BLaER1 treated with 17β-estradiol and CSF1 and Interleukin-3, amounts not matched to agents 10 nM and 100 nM (cell line): ENCODE results near the gene AKT2.

Source experiments
- H3K27ac ChIP-seq, 11 experiments: shearing (Covaris generic); formaldehyde crosslinking; 2 replicates each; pipeline ENCODE4 v1.8.1; 2022
- H3K27me3 ChIP-seq, 11 experiments: shearing (Covaris generic); formaldehyde crosslinking; 2 replicates each; pipeline ENCODE4 v1.8.1; 2022
- H3K36me3 ChIP-seq, 11 experiments: shearing (Covaris generic); formaldehyde crosslinking; 2 replicates each; pipeline ENCODE4 v1.8.1; 2022
- H3K4me1 ChIP-seq, 10 experiments: shearing (Covaris generic); formaldehyde crosslinking; 2 replicates each; pipeline ENCODE4 v1.8.1; 2022
- H3K4me2 ChIP-seq, 11 experiments: shearing (Covaris generic); formaldehyde crosslinking; 2 replicates each; pipeline ENCODE4 v1.8.1; 2022
- H3K4me3 ChIP-seq, 10 experiments: shearing (Covaris generic); formaldehyde crosslinking; 2 replicates each; pipeline ENCODE4 v1.8.1; 2022
- H3K9ac ChIP-seq, 11 experiments: shearing (Covaris generic); formaldehyde crosslinking; 2 replicates each; pipeline ENCODE4 v1.8.1; 2022
- H3K9me3 ChIP-seq, 11 experiments: shearing (Covaris generic); formaldehyde crosslinking; replicated peaks in 1 of 11; 2 replicates each; pipeline ENCODE4 v1.8.1; 2022
- H4K20me1 ChIP-seq, 11 experiments: shearing (Covaris generic); formaldehyde crosslinking; 2 replicates each; pipeline ENCODE4 v1.8.1; 2022
- Cebpa-rat ChIP-seq, 11 experiments: shearing (Covaris generic); IDR thresholded peaks; 2 replicates each; pipeline ENCODE4 v1.8.1; 2022

Gene AKT2

GRCh38 chr19:40247735-40248262 lies 37.3 kb downstream of the AKT2 start:
- H3K36me3 ChIP-seq: peaks cover 60 to 94% (median 88%) of the 10 kb centered on the region in 11 experiments
- peaks cover 80 to 98% (median 97%) of the 10 kb centered on the region in 11 experiments for H4K20me1 ChIP-seq
- no peak overlapping the region for H3K4me2 ChIP-seq
- H3K27me3 ChIP-seq: no peaks in the 10 kb centered on the region
- no peak overlapping the region for H3K4me3 ChIP-seq
- peaks cover 0 to 10% (median 0%) of the 10 kb centered on the region in 10 experiments; a peak in 2 of 20 replicates for H3K4me1 ChIP-seq
- no peaks in the 10 kb centered on the region for H3K9me3 ChIP-seq
- no peak overlapping the region for H3K27ac ChIP-seq
- TF ChIP-seq Cebpa-rat (IDR thresholded peaks at IDR 0.05): no peak
- no peak overlapping the region for H3K9ac ChIP-seq

GRCh38 chr19:40247178-40247577 lies 38.0 kb downstream of the AKT2 start:
- Histone ChIP-seq H3K4me1 (peaks cover 0 to 10% (median 0%) of the 10 kb centered on the region in 10 experiments; a peak in 4 of 20 replicates), H3K4me2 (no peak overlapping the region), H3K9ac (no peak overlapping the region), H4K20me1 (peaks cover 79 to 98% (median 97%) of the 10 kb centered on the region in 11 experiments), H3K4me3 (no peak overlapping the region), H3K27me3 (no peaks in the 10 kb centered on the region), H3K36me3 (peaks cover 59 to 94% (median 88%) of the 10 kb centered on the region in 11 experiments), H3K27ac (no peak overlapping the region), H3K9me3 (no peaks in the 10 kb centered on the region)
- TF ChIP-seq Cebpa-rat (IDR thresholded peaks at IDR 0.05): no peak

DNA sequence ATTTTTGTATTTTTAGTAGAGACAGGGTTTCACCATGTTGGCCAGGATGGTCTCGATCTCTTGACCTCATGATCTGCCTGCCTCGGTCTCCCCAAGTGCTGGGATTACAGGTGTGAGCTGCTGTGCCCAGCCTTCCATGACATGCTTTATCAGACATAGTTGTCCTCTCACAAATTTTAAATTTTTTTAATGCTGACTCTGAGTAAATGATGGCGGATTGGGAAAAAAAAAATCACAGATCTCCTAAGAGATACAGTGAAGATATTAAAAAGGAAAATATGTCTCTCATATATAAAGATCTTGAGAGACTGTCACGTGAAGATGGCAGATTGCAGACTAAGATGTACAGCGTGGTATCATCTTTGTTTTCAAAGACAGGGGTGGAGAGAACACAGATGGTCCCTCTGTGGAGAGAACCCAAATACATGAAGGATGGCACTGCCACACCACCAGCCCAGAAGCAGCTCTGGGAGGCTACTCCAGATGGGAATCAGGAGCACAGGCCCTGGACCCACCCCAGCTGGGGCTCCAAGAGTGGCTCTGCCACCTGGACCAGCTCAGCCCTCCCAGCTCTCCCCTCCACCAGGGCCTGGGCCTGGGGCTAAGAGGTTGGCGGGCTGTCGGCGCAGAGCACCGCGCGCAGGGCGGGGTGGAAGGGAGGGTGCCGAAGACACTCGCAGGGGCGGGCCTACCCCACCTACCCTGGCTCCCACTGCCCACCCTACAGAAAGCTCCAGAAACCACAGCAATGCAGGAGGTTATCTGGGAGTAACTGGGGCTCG lies 38.7 kb downstream of the AKT2 start:
- Histone ChIP-seq H3K36me3 (peaks cover 59 to 94% (median 88%) of the 10 kb centered on the region in 11 experiments), H3K9me3 (no peaks in the 10 kb centered on the region), H3K27ac (no peak overlapping the region), H3K9ac (no peak overlapping the region), H3K4me3 (no peak overlapping the region), H4K20me1 (peaks cover 79 to 98% (median 96%) of the 10 kb centered on the region in 11 experiments), H3K4me2 (no peak overlapping the region), H3K27me3 (no peaks in the 10 kb centered on the region), H3K4me1 (peaks cover 0 to 10% (median 0%) of the 10 kb centered on the region in 10 experiments; a peak in 4 of 20 replicates)
- TF ChIP-seq Cebpa-rat (IDR thresholded peaks at IDR 0.05): no peak

GRCh38 chr19:40245506-40246128 lies 39.5 kb downstream of the AKT2 start:
- no peak for TF ChIP-seq Cebpa-rat (IDR thresholded peaks at IDR 0.05)
- no peaks in the 10 kb centered on the region for H3K9me3 ChIP-seq
- peaks cover 72 to 100% (median 96%) of the 10 kb centered on the region in 11 experiments for H4K20me1 ChIP-seq
- H3K4me2 ChIP-seq: no peak overlapping the region
- H3K36me3 ChIP-seq: peaks cover 59 to 94% (median 88%) of the 10 kb centered on the region in 11 experiments
- no peak overlapping the region for H3K4me3 ChIP-seq
- no peak overlapping the region for H3K27ac ChIP-seq
- H3K9ac ChIP-seq: 0 out of 22 replicates have a peak overlapping the region, but pooled peaks of 1 of the 11 experiments have one; percentile 51
- no peaks in the 10 kb centered on the region for H3K27me3 ChIP-seq
- H3K4me1 ChIP-seq: peaks cover 0 to 10% (median 0%) of the 10 kb centered on the region in 10 experiments; a peak in 4 of 20 replicates

GRCh38 chr19:40244579-40245317 lies 40.4 kb downstream of the AKT2 start:
- H3K36me3 ChIP-seq: peaks cover 59 to 94% (median 88%) of the 10 kb centered on the region in 11 experiments
- TF ChIP-seq Cebpa-rat (IDR thresholded peaks at IDR 0.05): no peak
- no peaks in the 10 kb centered on the region for H3K9me3 ChIP-seq
- H4K20me1 ChIP-seq: peaks cover 63 to 100% (median 96%) of the 10 kb centered on the region in 11 experiments
- no peaks in the 10 kb centered on the region for H3K27me3 ChIP-seq
- H3K4me2 ChIP-seq: no peak overlapping the region
- H3K27ac ChIP-seq: no peak overlapping the region
- peaks cover 0 to 10% (median 0%) of the 10 kb centered on the region in 10 experiments; a peak in 4 of 20 replicates for H3K4me1 ChIP-seq
- no peak overlapping the region for H3K4me3 ChIP-seq
- no peak overlapping the region for H3K9ac ChIP-seq

GRCh38 chr19:40243181-40243580 lies 42.0 kb downstream of the AKT2 start:
- peaks cover 68 to 97% (median 92%) of the 10 kb centered on the region in 11 experiments for H3K36me3 ChIP-seq

DNA sequence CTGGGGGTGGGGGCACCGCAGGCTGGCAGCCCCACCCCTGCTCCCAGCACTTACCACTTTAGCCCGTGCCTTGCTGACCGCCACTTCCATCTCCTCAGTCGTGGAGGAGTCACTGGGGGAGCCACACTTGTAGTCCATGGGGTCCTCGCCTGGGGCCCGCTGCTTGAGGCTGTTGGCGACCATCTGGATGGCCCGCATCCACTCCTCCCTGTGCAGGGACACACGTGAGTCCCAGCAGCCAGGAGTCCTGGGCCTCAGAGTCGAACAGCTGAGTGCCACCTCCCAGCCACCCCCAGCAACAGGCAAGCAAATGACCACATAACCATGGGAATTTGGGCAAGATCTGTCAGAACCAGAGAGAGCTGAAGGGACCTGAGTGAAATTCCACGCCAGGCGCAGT lies 42.7 kb downstream of the AKT2 start:
- Histone ChIP-seq H3K4me1 (peaks cover 0 to 6% (median 0%) of the 10 kb centered on the region in 10 experiments; a peak in 3 of 20 replicates), H4K20me1 (peaks cover 44 to 100% (median 85%) of the 10 kb centered on the region in 11 experiments), H3K9me3 (no peaks in the 10 kb centered on the region), H3K27me3 (no peaks in the 10 kb centered on the region), H3K4me3 (no peak overlapping the region), H3K4me2 (no peak overlapping the region), H3K9ac (no peak overlapping the region), H3K36me3 (peaks cover 75 to 97% (median 92%) of the 10 kb centered on the region in 11 experiments), H3K27ac (no peak overlapping the region)
- TF ChIP-seq Cebpa-rat (IDR thresholded peaks at IDR 0.05): no peak

More at GRCh38 chr19:40243181-40243580, 42.0 kb downstream of the AKT2 start:
- H4K20me1 ChIP-seq: peaks cover 51 to 100% (median 89%) of the 10 kb centered on the region in 11 experiments
- TF ChIP-seq Cebpa-rat (IDR thresholded peaks at IDR 0.05): no peak
- H3K4me3 ChIP-seq: no peak overlapping the region
- no peaks in the 10 kb centered on the region for H3K27me3 ChIP-seq
- H3K4me2 ChIP-seq: no peak overlapping the region
- H3K27ac ChIP-seq: no peak overlapping the region
- no peaks in the 10 kb centered on the region for H3K9me3 ChIP-seq
- no peak overlapping the region; a peak in 1 of 22 replicates for H3K9ac ChIP-seq
- peaks cover 0 to 9% (median 0%) of the 10 kb centered on the region in 10 experiments; a peak in 4 of 20 replicates for H3K4me1 ChIP-seq

GRCh38 chr19:40241809-40242384 lies 43.2 kb downstream of the AKT2 start:
- TF ChIP-seq Cebpa-rat (IDR thresholded peaks at IDR 0.05): no peak
- Histone ChIP-seq H3K4me3 (no peak overlapping the region), H3K4me1 (peaks cover 0 to 6% (median 0%) of the 10 kb centered on the region in 10 experiments; a peak in 3 of 20 replicates), H3K4me2 (no peak overlapping the region), H3K27me3 (no peaks in the 10 kb centered on the region), H3K27ac (no peak overlapping the region), H4K20me1 (peaks cover 39 to 99% (median 79%) of the 10 kb centered on the region in 11 experiments), H3K9me3 (no peaks in the 10 kb centered on the region), H3K9ac (no peak overlapping the region), H3K36me3 (peaks cover 77 to 97% (median 92%) of the 10 kb centered on the region in 11 experiments)
